K562 (cell line): Measurements from ENCODE around the gene CREB5. TPM values are rescaled to one million over a fixed set of nuclear protein-coding genes. Genes with fewer than 3 reads are reported as not detected.
"Not testable (repeated sequence)": the region's sequence is repeated elsewhere in the genome, so short reads cannot be mapped to it uniquely, and the experiment has no call there.

ENCODE experiments used
- BACH1 ChIP-seq: fragments of 200-800 bp; sonication (Bioruptor generic); IDR thresholded peaks from 2 replicates; pipeline ENCODE4 v1.6.1; 2016; ENCODE audit warnings: missing genetic modification characterization, missing compliant biosample characterization
- DIDO1 ChIP-seq: fragments of 450-650 bp; IDR thresholded peaks from 2 replicates; pipeline ENCODE4 v1.6.1; 2016; ENCODE audit warnings: low read depth, missing biosample characterization, missing genetic modification characterization
- HDAC8 ChIP-seq: fragments of 450-650 bp; IDR thresholded peaks from 2 replicates; pipeline ENCODE4 v1.6.1; 2016; ENCODE audit warnings: mild to moderate bottlenecking, missing genetic modification characterization, moderate library complexity, missing compliant biosample characterization
- MAZ ChIP-seq, 2 experiments: fragments of 450-650 bp in 1 of 2; sonication (generic) in 1 of 2; formaldehyde crosslinking; IDR thresholded peaks in 1 of 2; conservative IDR thresholded peaks in 1 of 2; 2 replicates each; pipeline versions ENCODE4 v1.4.0 to v1.5.0; 2020; ENCODE audit warnings: mild to moderate bottlenecking in 1 of 2, missing genetic modification reagents in 1 of 2
- MECOM ChIP-seq: fragments of 250-450 bp; sonication (Bioruptor Pico); IDR thresholded peaks from 2 replicates; pipeline ENCODE4 v1.8.0; 2022; ENCODE audit warnings: inconsistent platforms
- MEF2D ChIP-seq: conservative IDR thresholded peaks from 2 replicates; pipeline ENCODE4 v1.6.1; 2016; ENCODE audit warnings: low read depth, missing genetic modification characterization, missing compliant biosample characterization
- NR2C1 ChIP-seq, 2 experiments: fragments of 450-650 bp; IDR thresholded peaks; 2 replicates each; pipeline ENCODE4 v1.6.1; 2017; ENCODE audit warnings: mild to moderate bottlenecking in 2 of 2, antibody characterized with exemption in 1 of 2, inconsistent platforms in 1 of 2, missing compliant biosample characterization in 1 of 2, missing genetic modification characterization in 1 of 2
- NR4A1 ChIP-seq, 2 experiments: fragments of 250-450 bp in 1 of 2; fragments of 450-650 bp in 1 of 2; sonication (Bioruptor Pico) in 1 of 2; IDR thresholded peaks; 2 replicates each; pipeline versions ENCODE4 v1.4.0 to v1.6.1; 2016 to 2020; ENCODE audit warnings: mild to moderate bottlenecking in 2 of 2, missing compliant biosample characterization in 1 of 2, missing genetic modification characterization in 1 of 2, moderate library complexity in 1 of 2
- SMAD4 ChIP-seq: fragments of 250-450 bp; sonication (Bioruptor Pico); conservative IDR thresholded peaks from 2 replicates; pipeline ENCODE4 v1.8.0; 2021; ENCODE audit warnings: inconsistent platforms, mild to moderate bottlenecking, moderate library complexity
- SRF ChIP-seq, 2 experiments: fragments of 250-450, 450-650 bp in 1 of 2; sonication (Bioruptor Pico) in 1 of 2; sonication (generic) in 1 of 2; formaldehyde crosslinking; IDR thresholded peaks; 2 replicates each; pipeline versions ENCODE4 v1.5.0 to v1.5.1; 2020 to 2022; ENCODE audit warnings: mild to moderate bottlenecking in 1 of 2, missing genetic modification reagents in 1 of 2
- TEAD2 ChIP-seq: fragments of 450-650 bp; IDR thresholded peaks from 2 replicates; pipeline ENCODE4 v1.6.1; 2016; ENCODE audit warnings: missing genetic modification characterization, control low read depth, missing compliant biosample characterization
- ZKSCAN8 ChIP-seq: fragments of 200-800 bp; sonication (Bioruptor generic); IDR thresholded peaks from 2 replicates; pipeline ENCODE4 v1.6.1; 2016; ENCODE audit warnings: missing genetic modification characterization, missing compliant biosample characterization
- ZNF311 ChIP-seq: fragments of 250-450 bp; sonication (Bioruptor Pico); IDR thresholded peaks from 2 replicates; pipeline ENCODE4 v1.4.0; 2020; ENCODE audit warnings: mild to moderate bottlenecking, moderate library complexity
- ZNF551 ChIP-seq: fragments of 250-450 bp; sonication (Bioruptor Pico); IDR thresholded peaks from 2 replicates; pipeline ENCODE4 v1.5.0; 2021; ENCODE audit warnings: mild to moderate bottlenecking, moderate library complexity
- ZNF584 ChIP-seq: fragments of 200-800 bp; sonication (Bioruptor generic); IDR thresholded peaks from 2 replicates; pipeline ENCODE4 v1.6.1; 2016; ENCODE audit warnings: low read depth, mild to moderate bottlenecking, missing genetic modification characterization, missing compliant biosample characterization
- ZNF76 ChIP-seq: fragments of 250-450 bp; sonication (Bioruptor Pico); IDR thresholded peaks from 2 replicates; pipeline ENCODE4 v1.4.0; 2020; ENCODE audit warnings: mild to moderate bottlenecking, moderate library complexity, borderline replicate concordance
- polyA plus RNA-seq, 8 experiments: library from polyadenylated mRNA; depleted of rRNA in 4 of 8; stranded (reverse) in 5 of 8; unstranded in 3 of 8; fragments of >200 nt; fragmentation: Nextera tagmentation in 2 of 8; fragmentation: Illumina TruSeq in 1 of 8; extraction: Ambion mirVana in 2 of 8; extraction: Trizol in 1 of 8; gene quantifications; 2 replicates each; pipeline versions ENCODE4 v1.2.1 to v1.2.3, GENCODE V29; 2011 to 2014; ENCODE audit warnings: inconsistent platforms in 1 of 8, missing spikeins in 1 of 8
- total RNA-seq, 7 experiments: library from RNA; depleted of rRNA in 6 of 7; stranded (reverse); fragments of >200 nt in 6 of 7; fragmentation: Illumina TruSeq in 2 of 7; extraction: Trizol in 2 of 7; gene quantifications; 2 replicates each; pipeline versions ENCODE4 v1.2.1 to v1.2.3, GENCODE V29; 2011 to 2021; ENCODE audit warnings: low replicate concordance in 1 of 7
- TF ChIP-seq, protein P1 (sequence below): fragments of 450-650 bp; formaldehyde crosslinking; IDR thresholded peaks from 2 replicates; pipeline ENCODE4 v1.4.0; 2022; ENCODE audit warnings: mild to moderate bottlenecking, moderate library complexity
- TF ChIP-seq, protein P2 (sequence below): fragments of 450-650 bp; formaldehyde crosslinking; IDR thresholded peaks from 2 replicates; pipeline ENCODE4 v1.4.0; 2020; ENCODE audit warnings: mild to moderate bottlenecking, moderate library complexity
- TF ChIP-seq, protein P3 (sequence below), 3 experiments: fragments of 200-800 bp in 1 of 3; fragments of 250-450 bp in 1 of 3; fragments of 450-650 bp in 1 of 3; sonication (Bioruptor Pico) in 1 of 3; sonication (Bioruptor generic) in 1 of 3; formaldehyde crosslinking in 1 of 3; IDR thresholded peaks; 2 replicates each; pipeline versions ENCODE4 v1.6.1 to v1.8.0; 2016 to 2022; ENCODE audit warnings: mild to moderate bottlenecking in 2 of 3, missing genetic modification characterization in 2 of 3, missing compliant biosample characterization in 1 of 3, moderate library complexity in 1 of 3

CREB5 gene
- total and polyA plus RNA-seq, 9 of the 15 experiments (the other 6 are each of a cell fraction or from before 2014, with no cell fraction given): 0.33 to 6.4 (median 1.8) TPM

DNA sequence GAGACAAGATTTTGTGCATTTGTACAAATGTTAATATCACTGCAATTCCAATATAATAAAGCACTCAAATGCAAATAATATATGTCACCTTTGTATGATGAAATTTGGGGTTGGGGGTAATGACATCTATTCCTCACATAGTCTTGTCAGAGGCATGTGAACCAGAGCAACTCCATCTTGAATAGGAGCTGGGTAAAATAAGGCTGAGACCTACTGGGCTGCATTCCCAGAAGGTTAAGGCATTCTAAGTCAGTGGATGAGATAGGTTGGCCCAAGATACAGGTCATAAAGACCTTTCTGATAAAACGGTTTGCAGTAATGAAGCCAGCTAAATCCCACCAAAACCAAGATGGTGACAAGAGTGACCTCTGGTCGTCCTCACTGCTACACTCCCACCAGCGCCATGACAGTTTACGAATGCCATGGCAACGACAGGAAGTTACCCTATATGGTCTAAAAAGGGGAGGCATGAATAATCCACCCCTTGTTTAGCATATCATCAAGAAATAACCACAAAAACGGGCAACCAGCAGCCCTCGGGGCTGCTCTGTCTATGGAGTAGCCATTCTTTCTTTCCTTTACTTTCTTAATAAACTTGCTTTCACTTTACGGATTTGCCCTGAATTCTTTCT lies 413.6 kb downstream of the CREB5 start (continued):
- peak in 1 of 2 experiments; percentile 51; a peak in 1 of 4 replicates for TF ChIP-seq MAZ (CRISPR knock-in tag; conservative IDR thresholded peaks at IDR 0.05 in 1 of 2, IDR thresholded peaks at IDR 0.05 in 1 of 2)
- peak; percentile 57 for TF ChIP-seq SMAD4 (CRISPR knock-in tag)
- TF ChIP-seq, protein P1, sequence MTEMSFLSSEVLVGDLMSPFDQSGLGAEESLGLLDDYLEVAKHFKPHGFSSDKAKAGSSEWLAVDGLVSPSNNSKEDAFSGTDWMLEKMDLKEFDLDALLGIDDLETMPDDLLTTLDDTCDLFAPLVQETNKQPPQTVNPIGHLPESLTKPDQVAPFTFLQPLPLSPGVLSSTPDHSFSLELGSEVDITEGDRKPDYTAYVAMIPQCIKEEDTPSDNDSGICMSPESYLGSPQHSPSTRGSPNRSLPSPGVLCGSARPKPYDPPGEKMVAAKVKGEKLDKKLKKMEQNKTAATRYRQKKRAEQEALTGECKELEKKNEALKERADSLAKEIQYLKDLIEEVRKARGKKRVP: 0 out of 2 replicates have a peak, but pooled peaks have one; percentile 30
- TF ChIP-seq BACH1: 0 out of 2 replicates have a peak, but pooled peaks have one; percentile 35
- TF ChIP-seq ZNF551 (CRISPR knock-in tag): peak; percentile 23; the same call in 1 of the 2 replicates
- TF ChIP-seq, protein P2, sequence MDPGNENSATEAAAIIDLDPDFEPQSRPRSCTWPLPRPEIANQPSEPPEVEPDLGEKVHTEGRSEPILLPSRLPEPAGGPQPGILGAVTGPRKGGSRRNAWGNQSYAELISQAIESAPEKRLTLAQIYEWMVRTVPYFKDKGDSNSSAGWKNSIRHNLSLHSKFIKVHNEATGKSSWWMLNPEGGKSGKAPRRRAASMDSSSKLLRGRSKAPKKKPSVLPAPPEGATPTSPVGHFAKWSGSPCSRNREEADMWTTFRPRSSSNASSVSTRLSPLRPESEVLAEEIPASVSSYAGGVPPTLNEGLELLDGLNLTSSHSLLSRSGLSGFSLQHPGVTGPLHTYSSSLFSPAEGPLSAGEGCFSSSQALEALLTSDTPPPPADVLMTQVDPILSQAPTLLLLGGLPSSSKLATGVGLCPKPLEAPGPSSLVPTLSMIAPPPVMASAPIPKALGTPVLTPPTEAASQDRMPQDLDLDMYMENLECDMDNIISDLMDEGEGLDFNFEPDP (CRISPR knock-in tag): peak; percentile 79; the same call in 1 of the 2 replicates
- TF ChIP-seq NR4A1 (CRISPR knock-in tag; IDR thresholded peaks at IDR 0.05); NR2C1 (IDR thresholded peaks at IDR 0.05): not testable (repeated sequence)
- peak; percentile 80; the same call in 1 of the 2 replicates for TF ChIP-seq NR4A1 (tag; IDR thresholded peaks at IDR 0.05)
- TF ChIP-seq DIDO1: peak; percentile 65
- TF ChIP-seq SRF (CRISPR knock-in tag; IDR thresholded peaks at IDR 0.05): peak in 1 of 2 experiments; percentile 93; a peak in 2 of 4 replicates
- TF ChIP-seq ZNF584 (CRISPR knock-in tag): peak; percentile 76; the same call in 1 of the 2 replicates
- peak; percentile 50; the same call in 1 of the 2 replicates for TF ChIP-seq NR2C1 (tag; IDR thresholded peaks at IDR 0.05)
- TF ChIP-seq, protein P3, sequence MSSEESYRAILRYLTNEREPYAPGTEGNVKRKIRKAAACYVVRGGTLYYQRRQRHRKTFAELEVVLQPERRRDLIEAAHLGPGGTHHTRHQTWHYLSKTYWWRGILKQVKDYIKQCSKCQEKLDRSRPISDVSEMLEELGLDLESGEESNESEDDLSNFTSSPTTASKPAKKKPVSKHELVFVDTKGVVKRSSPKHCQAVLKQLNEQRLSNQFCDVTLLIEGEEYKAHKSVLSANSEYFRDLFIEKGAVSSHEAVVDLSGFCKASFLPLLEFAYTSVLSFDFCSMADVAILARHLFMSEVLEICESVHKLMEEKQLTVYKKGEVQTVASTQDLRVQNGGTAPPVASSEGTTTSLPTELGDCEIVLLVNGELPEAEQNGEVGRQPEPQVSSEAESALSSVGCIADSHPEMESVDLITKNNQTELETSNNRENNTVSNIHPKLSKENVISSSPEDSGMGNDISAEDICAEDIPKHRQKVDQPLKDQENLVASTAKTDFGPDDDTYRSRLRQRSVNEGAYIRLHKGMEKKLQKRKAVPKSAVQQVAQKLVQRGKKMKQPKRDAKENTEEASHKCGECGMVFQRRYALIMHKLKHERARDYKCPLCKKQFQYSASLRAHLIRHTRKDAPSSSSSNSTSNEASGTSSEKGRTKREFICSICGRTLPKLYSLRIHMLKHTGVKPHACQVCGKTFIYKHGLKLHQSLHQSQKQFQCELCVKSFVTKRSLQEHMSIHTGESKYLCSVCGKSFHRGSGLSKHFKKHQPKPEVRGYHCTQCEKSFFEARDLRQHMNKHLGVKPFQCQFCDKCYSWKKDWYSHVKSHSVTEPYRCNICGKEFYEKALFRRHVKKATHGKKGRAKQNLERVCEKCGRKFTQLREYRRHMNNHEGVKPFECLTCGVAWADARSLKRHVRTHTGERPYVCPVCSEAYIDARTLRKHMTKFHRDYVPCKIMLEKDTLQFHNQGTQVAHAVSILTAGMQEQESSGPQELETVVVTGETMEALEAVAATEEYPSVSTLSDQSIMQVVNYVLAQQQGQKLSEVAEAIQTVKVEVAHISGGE (CRISPR knock-in tag; IDR thresholded peaks at IDR 0.05): 0 out of 6 replicates have a peak, but pooled peaks of 1 of the 3 experiments have one; percentile 34
- TF ChIP-seq MEF2D (tag): 0 out of 2 replicates have a peak, but pooled peaks have one; percentile 57
- TF ChIP-seq MECOM (CRISPR knock-in tag): 0 out of 2 replicates have a peak, but pooled peaks have one; percentile 44
- TF ChIP-seq ZNF76 (CRISPR knock-in tag): 0 out of 2 replicates have a peak, but pooled peaks have one; percentile 58
- TF ChIP-seq ZKSCAN8 (CRISPR knock-in tag): peak; percentile 62
- TF ChIP-seq HDAC8 (tag): peak; percentile 82
- peak; percentile 5; the same call in 1 of the 2 replicates for TF ChIP-seq TEAD2
- TF ChIP-seq ZNF311 (CRISPR knock-in tag): peak; percentile 93
